Measurements from ENCODE around the gene DUSP28. TPM values are rescaled to one million over a fixed set of nuclear protein-coding genes. Genes with fewer than 3 reads are reported as not detected.
A peak's percentile ranks its signal among the peaks of the same experiment; 100 is the strongest.

Gene DUSP28
- total and polyA plus RNA-seq, 4 donors: 1.9 to 4.1 (median 3.0) TPM

GRCh38 chr2:240566203-240567136 is 6.3 kb downstream of the DUSP28 start:
- Histone ChIP-seq H3K36me3 (ENCODE audit: control insufficient read depth in 4 of 4, insufficient read depth in 3 of 4, low read depth in 1 of 4, low read length in 3 of 4) (no peaks in the 10 kb centered on the region), H3K27ac (ENCODE audit: low read depth in 1 of 2, low read length in 2 of 2) (peak overlapping the region; percentile 68 to 82), H3K27me3 (ENCODE audit: control insufficient read depth in 4 of 4, insufficient read depth in 4 of 4, low read length in 3 of 4) (no peaks in the 10 kb centered on the region), H3K9me3 (ENCODE audit: control insufficient read depth in 4 of 4, low read length in 3 of 4) (no peaks in the 10 kb centered on the region), H3K4me1 (ENCODE audit: control insufficient read depth in 4 of 4, insufficient read depth in 4 of 4, low read length in 3 of 4) (peaks cover 26 to 47% (median 40%) of the 10 kb centered on the region in 4 donors), H3K9ac (ENCODE audit: low read depth in 1 of 2, low read length in 2 of 2) (peak overlapping the region in 1 of 2 donors; percentile 29), H3K4me3 (ENCODE audit: low read depth in 1 of 3, low read length in 3 of 3) (peak overlapping the region in 2 of 3 donors; percentile 34 to 46)
- DNase-seq (ENCODE audit: low spot score): peak; percentile 96
- TF ChIP-seq RAD21 (IDR thresholded peaks at IDR 0.05) (peak in 1 of 2 donors; percentile 55), SP1 (IDR thresholded peaks at IDR 0.05) (peak; percentile 32), YY1 (IDR thresholded peaks at IDR 0.05) (no peak), CTCF (IDR thresholded peaks at IDR 0.05; ENCODE audit: low read depth, low read length, missing input control) (peak; percentile 76), FOXA2 (IDR thresholded peaks at IDR 0.05) (no peak)
- WGBS: 8% methylated on average over 53 of the region's 53 CpGs

GRCh38 chr2:240567137-240567871 is 7.1 kb downstream of the DUSP28 start:
- Histone ChIP-seq H3K9me3 (ENCODE audit: control insufficient read depth in 4 of 4, low read length in 3 of 4) (no peaks in the 10 kb centered on the region), H3K4me3 (ENCODE audit: low read depth in 1 of 3, low read length in 3 of 3) (peak overlapping the region; percentile 45 to 82 (median 77)), H3K4me1 (ENCODE audit: control insufficient read depth in 4 of 4, insufficient read depth in 4 of 4, low read length in 3 of 4) (peaks cover 24 to 42% (median 35%) of the 10 kb centered on the region in 4 donors), H3K36me3 (ENCODE audit: control insufficient read depth in 4 of 4, insufficient read depth in 3 of 4, low read depth in 1 of 4, low read length in 3 of 4) (peaks cover 0 to 2% (median 0%) of the 10 kb centered on the region in 4 donors), H3K9ac (ENCODE audit: low read depth in 1 of 2, low read length in 2 of 2) (peak overlapping the region; percentile 22 to 55), H3K27me3 (ENCODE audit: control insufficient read depth in 4 of 4, insufficient read depth in 4 of 4, low read length in 3 of 4) (no peaks in the 10 kb centered on the region), H3K27ac (ENCODE audit: low read depth in 1 of 2, low read length in 2 of 2) (peak overlapping the region; percentile 70 to 82)
- 43% methylated on average over 26 of the region's 26 CpGs for WGBS
- TF ChIP-seq CTCF (IDR thresholded peaks at IDR 0.05; ENCODE audit: low read depth, low read length, missing input control): no peak
- no peak for TF ChIP-seq RXRA (IDR thresholded peaks at IDR 0.05)
- no peak for TF ChIP-seq HNF4G (IDR thresholded peaks at IDR 0.05)
- TF ChIP-seq SP1 (IDR thresholded peaks at IDR 0.05): no peak
- no peak for TF ChIP-seq ATF3 (IDR thresholded peaks at IDR 0.05)
- TF ChIP-seq HNF4A (conservative IDR thresholded peaks at IDR 0.05): no peak
- no peak for TF ChIP-seq FOXA1 (IDR thresholded peaks at IDR 0.05)
- no peak for TF ChIP-seq NR2F2 (IDR thresholded peaks at IDR 0.05)
- TF ChIP-seq ZBTB33 (IDR thresholded peaks at IDR 0.05): no peak
- no peak for TF ChIP-seq TAF1 (conservative IDR thresholded peaks at IDR 0.05)
- no peak for DNase-seq (ENCODE audit: low spot score)
